Natural killer cell (primary cell): ENCODE results near the gene NPY2R. TPM values are rescaled to one million over a fixed set of nuclear protein-coding genes. Genes with fewer than 3 reads are reported as not detected.

Source experiments
- ATAC-seq, 3 donors: fragments of 150-1000 bp in 2 of 3; fragments of 200-7000 bp in 1 of 3; cut with Tn5 transposase; 1 replicate in 1 of 3; 2 replicates in 2 of 3; pipeline ENCODE4 v1.10.0; 2021; ENCODE audit warnings: mild to moderate bottlenecking in 2 of 3, moderate library complexity in 2 of 3
- DNase-seq, 2 donors: peaks; one replicate each; pipeline versions ENCODE4 v3.0.0 to v3.0.0-alpha.2; 2013 to 2021; ENCODE audit warnings: mixed read lengths in 1 of 2
- H3K27ac ChIP-seq: one replicate; pipeline ENCODE4 v1.5.1; 2013; ENCODE audit warnings: mild to moderate bottlenecking, low read length
- H3K27me3 ChIP-seq: one replicate; pipeline ENCODE4 v1.6.1; 2013; ENCODE audit warnings: low read length; ENCODE audit not compliant: control insufficient read depth, insufficient read depth
- H3K36me3 ChIP-seq: one replicate; pipeline ENCODE4 v1.6.1; 2013; ENCODE audit warnings: low read length; ENCODE audit not compliant: control insufficient read depth, insufficient read depth
- H3K4me1 ChIP-seq: one replicate; pipeline ENCODE4 v1.6.1; 2013; ENCODE audit warnings: low read length; ENCODE audit not compliant: control insufficient read depth, insufficient read depth
- H3K4me3 ChIP-seq: one replicate; pipeline ENCODE4 v1.5.1; 2013; ENCODE audit warnings: low read length
- H3K9me3 ChIP-seq: one replicate; pipeline ENCODE4 v1.6.1; 2013; ENCODE audit warnings: low read length; ENCODE audit not compliant: control insufficient read depth, insufficient read depth
- H3K27ac Mint-ChIP-seq, 2 donors: one replicate each; pipeline ENCODE4 v1.8.0; 2022; ENCODE audit warnings: mild to moderate bottlenecking in 2 of 2, mixed read lengths in 2 of 2, moderate library complexity in 1 of 2
- H3K27me3 Mint-ChIP-seq, 2 donors: one replicate each; pipeline ENCODE4 v1.8.0; 2022; ENCODE audit warnings: low read depth in 2 of 2, mixed read lengths in 2 of 2
- H3K36me3 Mint-ChIP-seq: one replicate; pipeline ENCODE4 v1.8.0; 2022; ENCODE audit warnings: mixed read lengths
- H3K4me1 Mint-ChIP-seq, 2 donors: one replicate each; pipeline ENCODE4 v1.8.0; 2022; ENCODE audit warnings: mixed read lengths in 2 of 2
- H3K4me3 Mint-ChIP-seq: one replicate; pipeline ENCODE4 v1.8.0; 2022; ENCODE audit warnings: mild to moderate bottlenecking, moderate library complexity, mixed read lengths
- H3K9me3 Mint-ChIP-seq, 2 donors: one replicate each; pipeline ENCODE4 v1.8.0; 2022; ENCODE audit warnings: mixed read lengths in 2 of 2
- CTCF ChIP-seq: fragments of 200-600 bp; IDR thresholded peaks from one replicate; pipeline ENCODE4 v1.8.0; 2022; ENCODE audit warnings: antibody characterized with exemption
- WGBS: methylation state at CpG from one replicate; pipeline ENCODE4 v1.1.7; 2013; ENCODE audit warnings: missing lambda C conversion rate; ENCODE audit not compliant: insufficient coverage; 5-methylcytosine and 5-hydroxymethylcytosine counted together
- intact Hi-C: fragments of 100-400 bp; cut with micrococcal nuclease; formaldehyde crosslinking; loops from one replicate; pipeline ENCODE4 v1.14.2; 2022
- total RNA-seq, 4 donors: library from RNA; stranded (reverse); fragments of 120-200 nt in 1 of 4; gene quantifications; one replicate each; pipeline versions ENCODE4 v1.2.3 to v1.2.4, GENCODE V29; 2013 to 2022

NPY2R gene
- total RNA-seq, 3 donors from 2014 or later (not counting 1 experiment from before 2014, with no cell fraction given) = not detected

DNA sequence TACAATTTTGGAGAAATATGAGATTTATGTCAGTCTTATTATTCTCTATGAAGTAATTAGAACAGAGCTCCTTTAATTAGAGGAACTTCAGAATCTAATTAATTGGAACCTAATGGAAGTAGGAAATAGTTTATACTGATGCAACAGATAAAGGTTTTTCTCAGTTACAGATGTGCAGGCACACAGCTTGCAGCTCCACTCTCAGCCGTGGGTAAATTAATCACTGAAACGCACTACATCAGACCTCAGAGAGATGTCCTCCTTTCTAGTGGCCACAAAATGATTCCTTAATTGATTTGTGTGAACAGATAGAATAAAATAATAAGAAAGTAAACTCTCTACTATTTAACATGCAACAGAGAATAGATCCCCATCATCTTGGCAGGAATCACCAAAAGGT, 21.5 kb upstream of the NPY2R start:
- no peaks in the 10 kb centered on the region for H3K36me3 Mint-ChIP-seq
- no peaks in the 10 kb centered on the region for H3K36me3 ChIP-seq
- no peak for ATAC-seq
- H3K9me3 Mint-ChIP-seq = peaks cover 4 to 7% of the 10 kb centered on the region in 2 donors
- no peaks in the 10 kb centered on the region for H3K4me1 Mint-ChIP-seq
- H3K27me3 ChIP-seq = no peaks in the 10 kb centered on the region
- H3K9me3 ChIP-seq = no peaks in the 10 kb centered on the region
- DNase-seq = no peak
- H3K27ac ChIP-seq = no peak overlapping the region
- no peaks in the 10 kb centered on the region for H3K27me3 Mint-ChIP-seq
- TF ChIP-seq CTCF = no peak
- H3K4me3 Mint-ChIP-seq = no peak overlapping the region
- intact Hi-C loops = no loop called here
- no peaks in the 10 kb centered on the region for H3K4me1 ChIP-seq
- no peak overlapping the region for H3K27ac Mint-ChIP-seq
- no peak overlapping the region for H3K4me3 ChIP-seq
- WGBS = 100% methylated on average over 2 of the region's 2 CpGs

DNA sequence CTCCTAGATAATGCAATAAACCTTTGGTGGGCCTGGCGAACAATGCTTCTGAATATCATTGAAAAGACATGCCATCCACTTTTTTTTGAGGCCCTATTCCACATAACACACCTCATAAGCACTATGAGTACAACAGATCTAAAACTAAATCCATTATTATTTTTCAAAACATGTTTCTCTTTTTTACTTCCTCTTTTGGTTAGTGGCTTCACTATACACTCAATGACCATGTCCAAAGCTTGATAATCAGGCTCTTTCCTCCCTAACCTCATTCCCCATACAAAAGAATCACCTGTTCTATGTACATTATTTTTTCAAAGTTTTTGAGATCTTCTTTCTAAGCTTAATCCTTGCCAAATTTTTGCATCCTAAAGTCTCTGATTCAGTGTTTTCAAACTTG, 20.4 kb upstream of the NPY2R start:
- no peaks in the 10 kb centered on the region for H3K9me3 ChIP-seq
- no peaks in the 10 kb centered on the region for H3K36me3 Mint-ChIP-seq
- H3K4me1 ChIP-seq = no peaks in the 10 kb centered on the region
- intact Hi-C loops = no loop called here
- no peaks in the 10 kb centered on the region for H3K27me3 ChIP-seq
- no peaks in the 10 kb centered on the region for H3K4me1 Mint-ChIP-seq
- ATAC-seq (no peak), DNase-seq (no peak)
- H3K36me3 ChIP-seq = no peaks in the 10 kb centered on the region
- H3K9me3 Mint-ChIP-seq = peaks cover 4 to 7% of the 10 kb centered on the region in 2 donors
- no peak for TF ChIP-seq CTCF
- WGBS = 0% methylated on average over 1 of the region's 1 CpG
- no peaks in the 10 kb centered on the region for H3K27me3 Mint-ChIP-seq
- H3K27ac Mint-ChIP-seq = no peak overlapping the region
- H3K27ac ChIP-seq = no peak overlapping the region
- H3K4me3 Mint-ChIP-seq = no peak overlapping the region
- H3K4me3 ChIP-seq = no peak overlapping the region

- H3K27ac ChIP-seq = no peak overlapping the region
- Mint-ChIP-seq H3K27ac (no peak overlapping the region), H3K4me3 (no peak overlapping the region), H3K9me3 (peaks cover 0 to 4% of the 10 kb centered on the region in 2 donors), H3K36me3 (no peaks in the 10 kb centered on the region), H3K27me3 (no peaks in the 10 kb centered on the region), H3K4me1 (no peaks in the 10 kb centered on the region)
- DNase-seq (no peak), ATAC-seq (no peak)
- TF ChIP-seq CTCF = no peak
- no peaks in the 10 kb centered on the region for H3K27me3 ChIP-seq
- no peaks in the 10 kb centered on the region for H3K4me1 ChIP-seq
- H3K4me3 ChIP-seq = no peak overlapping the region
- H3K9me3 ChIP-seq = no peaks in the 10 kb centered on the region
- intact Hi-C loops = no loop called here
- no peaks in the 10 kb centered on the region for H3K36me3 ChIP-seq
Observed at GRCh38 chr4:155190099-155190498, 18.3 kb upstream of the NPY2R start.

GRCh38 chr4:155197757-155198156, 10.7 kb upstream of the NPY2R start:
- Mint-ChIP-seq H3K9me3 (peaks cover 5 to 8% of the 10 kb centered on the region in 2 donors), H3K27ac (no peak overlapping the region), H3K36me3 (no peaks in the 10 kb centered on the region), H3K27me3 (no peaks in the 10 kb centered on the region), H3K4me3 (no peak overlapping the region), H3K4me1 (no peaks in the 10 kb centered on the region)
- Histone ChIP-seq H3K36me3 (no peaks in the 10 kb centered on the region), H3K4me1 (no peaks in the 10 kb centered on the region), H3K27me3 (no peaks in the 10 kb centered on the region), H3K4me3 (no peak overlapping the region), H3K9me3 (no peaks in the 10 kb centered on the region), H3K27ac (no peak overlapping the region)
- TF ChIP-seq CTCF = no peak
- DNase-seq = no peak
- ATAC-seq = no peak
- 85% methylated on average over 2 of the region's 2 CpGs for WGBS
- intact Hi-C loops = no loop called here
